ENCODE results near the gene RBMS1.

The RBMS1 gene

GRCh38 chr2:160432633-160433032 is 61.0 kb downstream of the RBMS1 start:
- TF ChIP-seq, protein P1, sequence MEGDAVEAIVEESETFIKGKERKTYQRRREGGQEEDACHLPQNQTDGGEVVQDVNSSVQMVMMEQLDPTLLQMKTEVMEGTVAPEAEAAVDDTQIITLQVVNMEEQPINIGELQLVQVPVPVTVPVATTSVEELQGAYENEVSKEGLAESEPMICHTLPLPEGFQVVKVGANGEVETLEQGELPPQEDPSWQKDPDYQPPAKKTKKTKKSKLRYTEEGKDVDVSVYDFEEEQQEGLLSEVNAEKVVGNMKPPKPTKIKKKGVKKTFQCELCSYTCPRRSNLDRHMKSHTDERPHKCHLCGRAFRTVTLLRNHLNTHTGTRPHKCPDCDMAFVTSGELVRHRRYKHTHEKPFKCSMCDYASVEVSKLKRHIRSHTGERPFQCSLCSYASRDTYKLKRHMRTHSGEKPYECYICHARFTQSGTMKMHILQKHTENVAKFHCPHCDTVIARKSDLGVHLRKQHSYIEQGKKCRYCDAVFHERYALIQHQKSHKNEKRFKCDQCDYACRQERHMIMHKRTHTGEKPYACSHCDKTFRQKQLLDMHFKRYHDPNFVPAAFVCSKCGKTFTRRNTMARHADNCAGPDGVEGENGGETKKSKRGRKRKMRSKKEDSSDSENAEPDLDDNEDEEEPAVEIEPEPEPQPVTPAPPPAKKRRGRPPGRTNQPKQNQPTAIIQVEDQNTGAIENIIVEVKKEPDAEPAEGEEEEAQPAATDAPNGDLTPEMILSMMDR (IDR thresholded peaks at IDR 0.05; ENCODE audit: extremely low read depth, insufficient read depth, missing control alignments) = no peak
- no peak for DNase-seq (ENCODE audit: low spot score)
- in situ Hi-C loops (cut with MboI; ENCODE audit: low pct_unique_long_range_greater_than_20kb, low sequenced_read_pairs, unreplicated experiment) = no loop called here

GRCh38 chr2:160431441-160431840 is 62.2 kb downstream of the RBMS1 start:
- DNase-seq (ENCODE audit: low spot score) = no peak
- in situ Hi-C loops (cut with MboI; ENCODE audit: low pct_unique_long_range_greater_than_20kb, low sequenced_read_pairs, unreplicated experiment) = no loop called here
- TF ChIP-seq, protein P1 (IDR thresholded peaks at IDR 0.05; ENCODE audit: extremely low read depth, insufficient read depth, missing control alignments) = no peak

DNA sequence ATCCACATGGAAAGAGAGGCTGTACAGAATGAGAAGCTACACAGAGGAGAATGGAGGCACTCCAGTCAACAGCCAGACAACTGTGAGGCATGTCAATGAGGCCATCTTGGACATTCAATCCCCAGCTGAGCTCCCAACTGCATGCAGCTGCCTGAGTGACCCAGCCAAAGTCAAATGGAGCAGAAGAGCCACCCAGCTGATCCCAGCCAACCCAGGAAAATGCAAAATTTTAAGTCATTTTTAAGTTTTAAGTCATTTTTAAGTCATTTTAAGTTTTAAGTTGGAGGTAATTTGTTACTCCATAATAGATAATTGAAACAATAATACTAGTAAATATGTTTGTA is 63.6 kb downstream of the RBMS1 start:
- TF ChIP-seq, protein P1 (IDR thresholded peaks at IDR 0.05; ENCODE audit: extremely low read depth, insufficient read depth, missing control alignments) = no peak
- no peak for DNase-seq (ENCODE audit: low spot score)
- in situ Hi-C loops (cut with MboI; ENCODE audit: low pct_unique_long_range_greater_than_20kb, low sequenced_read_pairs, unreplicated experiment) = no loop called here

- in situ Hi-C loops (cut with MboI; ENCODE audit: low pct_unique_long_range_greater_than_20kb, low sequenced_read_pairs, unreplicated experiment) = no loop called here
- peak; percentile 28 for DNase-seq (ENCODE audit: low spot score)
- TF ChIP-seq, protein P1 (IDR thresholded peaks at IDR 0.05; ENCODE audit: extremely low read depth, insufficient read depth, missing control alignments) = peak; percentile 23
These were observed 64.2 kb downstream of the RBMS1 start for GRCh38 chr2:160429248-160430000.

GRCh38 chr2:160428405-160428763 is 65.2 kb downstream of the RBMS1 start:
- TF ChIP-seq, protein P1 (IDR thresholded peaks at IDR 0.05; ENCODE audit: extremely low read depth, insufficient read depth, missing control alignments) = no peak
- in situ Hi-C loops (cut with MboI; ENCODE audit: low pct_unique_long_range_greater_than_20kb, low sequenced_read_pairs, unreplicated experiment) = no loop called here
- DNase-seq (ENCODE audit: low spot score) = no peak

- TF ChIP-seq, protein P1 (IDR thresholded peaks at IDR 0.05; ENCODE audit: extremely low read depth, insufficient read depth, missing control alignments) = no peak
- in situ Hi-C loops (cut with MboI; ENCODE audit: low pct_unique_long_range_greater_than_20kb, low sequenced_read_pairs, unreplicated experiment) = no loop called here
These were observed 65.8 kb downstream of the RBMS1 start for GRCh38 chr2:160427629-160428404.

More at GRCh38 chr2:160427629-160428404, 65.8 kb downstream of the RBMS1 start:
- no peak for DNase-seq (ENCODE audit: low spot score)
